GDM1 (cell line): ENCODE measurements around the gene B4GALT5.

Experiments used
- DNase-seq: peaks from one replicate; lab custom pipeline; 2025; lab: John Stamatoyannopoulos, UW

B4GALT5 gene

DNA sequence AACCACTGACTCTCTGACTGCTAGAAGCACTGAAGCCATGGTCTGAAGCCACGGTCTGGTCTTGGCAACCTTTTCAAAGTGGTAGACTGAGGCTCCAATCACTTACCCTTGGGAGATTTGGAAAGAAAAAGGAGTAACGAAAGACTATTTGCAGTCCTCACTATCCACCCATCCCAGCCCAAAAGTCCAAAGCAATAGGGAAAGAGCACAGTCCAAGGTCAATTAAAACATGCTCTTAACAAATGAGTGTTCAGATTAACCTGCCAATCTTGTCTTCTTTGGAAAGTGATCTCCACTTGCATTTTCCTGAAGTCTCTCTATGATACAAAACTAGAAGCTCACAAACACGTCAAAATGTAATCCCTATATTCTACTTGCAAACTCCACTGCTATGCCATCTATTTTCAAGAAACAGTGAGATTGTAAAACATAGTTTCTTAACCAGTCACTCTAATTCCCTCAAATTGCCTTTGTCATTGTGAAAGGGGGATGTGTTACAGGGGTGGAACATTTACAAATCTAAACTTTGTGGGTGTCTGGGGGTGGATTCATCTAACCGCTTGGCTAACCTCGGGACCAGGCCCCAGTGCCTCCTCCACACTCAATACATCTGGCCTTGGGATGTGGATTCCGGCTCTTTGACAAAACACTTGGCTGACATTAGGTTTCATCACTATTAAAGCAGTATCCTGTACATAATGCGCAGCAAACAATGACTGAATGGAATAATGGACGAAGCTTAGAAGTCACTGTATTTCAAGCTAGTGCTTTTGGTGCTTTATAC, 56.4 kb downstream of the B4GALT5 start:
- DNase-seq: no peak

DNA sequence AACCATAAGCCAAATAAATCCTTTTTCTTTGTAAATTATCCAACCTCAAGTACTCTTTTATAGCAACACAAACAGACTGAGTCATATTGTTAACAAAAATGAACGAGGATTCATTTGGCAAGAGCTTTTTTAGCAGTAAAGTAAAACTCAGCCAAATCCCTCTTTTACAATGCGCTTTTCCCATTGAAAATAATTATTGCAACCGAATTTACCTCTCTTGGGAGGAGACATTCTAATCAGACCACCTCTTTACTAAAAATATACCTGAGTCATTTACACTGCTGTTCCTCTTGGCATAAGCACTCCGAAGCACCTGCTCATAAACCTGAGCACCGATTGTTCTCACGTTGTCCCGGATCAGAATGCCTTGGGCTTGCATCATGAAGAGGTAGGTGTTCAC, 57.4 kb downstream of the B4GALT5 start:
- no peak for DNase-seq

GRCh38 chr20:49653925-49654434, 59.7 kb downstream of the B4GALT5 start:
- DNase-seq: no peak

DNA sequence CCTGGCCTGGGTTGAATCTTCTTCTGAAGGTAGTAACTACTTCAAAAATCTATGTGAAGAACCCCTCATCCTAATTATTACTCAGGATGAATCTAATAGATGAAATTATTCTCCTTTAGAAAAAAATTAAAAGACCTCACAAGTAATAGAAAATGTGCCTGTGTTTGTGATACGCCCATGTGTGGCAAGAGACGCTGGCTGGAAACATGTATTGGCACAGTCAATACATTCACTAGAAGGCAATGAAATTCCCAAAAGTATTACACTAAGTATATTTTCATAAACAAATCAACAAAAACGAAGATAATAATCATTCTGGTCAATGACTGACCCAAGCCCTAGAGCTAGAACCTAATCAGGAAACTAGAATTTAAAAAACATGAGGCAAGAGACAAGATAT, 64.0 kb downstream of the B4GALT5 start:
- DNase-seq: no peak

DNA sequence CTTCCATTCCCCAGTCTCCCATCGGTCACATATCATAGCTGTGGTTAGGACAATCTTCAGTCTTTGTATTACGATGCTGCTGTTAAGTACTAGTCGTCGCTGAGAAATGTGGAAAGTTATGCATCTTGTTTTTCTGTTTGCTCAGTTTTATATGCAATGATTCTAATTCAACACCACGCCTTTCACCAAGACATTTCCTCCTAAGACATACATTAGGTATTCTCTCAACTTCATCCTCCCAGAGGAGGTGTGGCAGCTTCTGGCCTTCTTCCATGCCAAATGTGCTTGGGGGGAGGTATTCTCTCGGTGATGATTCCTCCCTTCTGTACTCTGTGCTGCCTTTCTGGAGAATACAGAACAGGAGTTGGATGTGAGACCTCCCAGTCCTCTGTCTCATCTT, 66.1 kb downstream of the B4GALT5 start:
- no peak for DNase-seq

DNA sequence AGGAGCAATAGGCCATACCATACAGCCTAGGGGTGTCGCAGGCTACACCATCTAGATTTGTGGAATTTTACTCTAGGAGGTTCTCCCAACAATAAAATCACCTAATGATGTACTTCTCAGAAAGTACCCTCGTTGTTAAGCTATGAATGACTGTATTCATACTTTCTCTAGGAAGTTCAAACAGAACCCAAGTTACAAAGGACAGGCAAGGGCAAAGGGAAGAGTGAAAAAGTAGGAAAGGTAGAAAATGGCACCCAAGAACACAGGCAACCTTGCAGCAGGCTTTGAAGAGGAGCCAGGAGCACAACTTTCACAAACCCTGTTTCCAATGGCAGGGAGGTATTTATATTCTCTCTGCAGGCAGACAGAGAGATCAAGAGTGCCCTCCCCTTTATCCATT, 67.2 kb downstream of the B4GALT5 start:
- DNase-seq: no peak

- no peak for DNase-seq
Observed at GRCh38 chr20:49646126-49646525, 67.6 kb downstream of the B4GALT5 start.

DNA sequence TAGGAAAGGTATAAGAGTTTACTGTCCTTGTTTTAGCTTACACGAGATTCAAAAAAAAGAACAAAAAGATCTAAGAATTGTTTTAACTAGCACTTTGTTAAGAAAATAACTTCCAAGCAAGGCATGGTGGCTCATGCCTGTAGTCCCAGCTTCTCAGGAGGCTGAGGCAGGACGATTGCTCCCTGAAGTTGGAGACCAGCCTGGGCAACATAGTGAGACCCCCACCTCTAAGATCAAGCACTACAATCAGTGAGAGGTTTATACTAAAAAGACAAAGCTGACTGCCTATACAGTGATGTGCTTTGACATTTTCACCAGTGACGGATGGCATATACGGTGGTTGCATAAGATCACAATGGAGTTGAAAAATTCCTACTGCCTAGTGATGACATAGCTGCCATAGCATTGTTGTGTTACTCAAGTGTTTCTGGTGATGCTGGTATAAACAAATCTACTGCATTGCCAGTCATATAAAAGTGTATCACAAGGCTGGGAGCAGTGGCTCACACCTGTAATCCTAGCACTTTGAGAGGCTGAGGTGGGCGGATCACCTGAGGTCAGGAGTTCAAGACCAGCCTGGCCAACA, 68.6 kb downstream of the B4GALT5 start:
- DNase-seq: no peak

GRCh38 chr20:49642816-49643215, 70.9 kb downstream of the B4GALT5 start:
- no peak for DNase-seq

GRCh38 chr20:49641683-49642656, 71.7 kb downstream of the B4GALT5 start:
- DNase-seq: no peak

DNA sequence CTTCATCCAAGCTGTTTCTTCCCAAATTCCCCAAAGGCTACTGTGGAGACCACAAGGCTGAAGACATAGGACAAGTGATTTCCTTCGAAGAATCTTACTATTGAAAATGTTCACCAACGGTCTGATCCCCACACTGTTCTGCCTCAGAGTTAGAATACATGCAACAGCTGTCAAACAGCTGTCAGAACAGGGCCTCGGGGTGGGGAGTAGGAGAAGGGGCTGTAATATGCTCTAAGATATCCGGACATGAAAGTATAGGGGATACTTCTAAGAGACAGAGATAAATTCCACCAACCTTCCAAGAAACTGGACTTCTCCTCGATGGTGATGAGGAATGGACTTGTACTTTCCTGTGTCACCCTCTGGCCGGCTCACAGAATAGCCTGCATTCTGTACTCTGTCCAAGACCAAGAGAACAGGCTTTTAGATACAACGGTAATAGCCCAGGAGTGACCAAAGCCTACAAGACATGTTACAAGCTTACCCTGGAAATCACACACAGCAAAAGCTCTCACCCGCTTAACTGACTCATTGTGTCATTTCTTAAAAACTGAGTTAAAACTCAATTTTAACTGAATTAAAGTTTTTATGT, 76.5 kb downstream of the B4GALT5 start:
- no peak for DNase-seq

- no peak for DNase-seq
Observed at GRCh38 chr20:49636447-49636846, 77.2 kb downstream of the B4GALT5 start.

GRCh38 chr20:49635866-49636265, 77.8 kb downstream of the B4GALT5 start:
- no peak for DNase-seq

DNA sequence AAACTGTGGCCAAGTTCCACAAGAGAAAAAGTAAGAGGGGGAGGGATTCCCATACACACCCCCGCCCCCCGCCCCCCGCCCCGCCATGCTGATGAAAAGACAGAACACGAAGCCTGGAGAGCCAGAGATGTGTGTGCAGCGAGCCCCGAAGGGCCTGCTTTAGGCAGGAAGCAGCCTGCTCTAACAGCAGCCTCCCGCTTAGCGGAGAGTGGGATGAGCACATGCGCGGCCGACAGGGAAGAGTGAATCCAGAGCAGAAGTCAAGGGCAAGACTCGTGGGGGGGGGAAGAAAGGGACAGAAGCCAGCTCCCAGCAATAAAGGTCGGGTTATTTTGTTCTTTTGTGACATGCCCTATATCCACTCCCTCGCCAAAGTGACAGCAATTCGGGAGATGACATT, 78.5 kb downstream of the B4GALT5 start:
- DNase-seq: no peak

DNA sequence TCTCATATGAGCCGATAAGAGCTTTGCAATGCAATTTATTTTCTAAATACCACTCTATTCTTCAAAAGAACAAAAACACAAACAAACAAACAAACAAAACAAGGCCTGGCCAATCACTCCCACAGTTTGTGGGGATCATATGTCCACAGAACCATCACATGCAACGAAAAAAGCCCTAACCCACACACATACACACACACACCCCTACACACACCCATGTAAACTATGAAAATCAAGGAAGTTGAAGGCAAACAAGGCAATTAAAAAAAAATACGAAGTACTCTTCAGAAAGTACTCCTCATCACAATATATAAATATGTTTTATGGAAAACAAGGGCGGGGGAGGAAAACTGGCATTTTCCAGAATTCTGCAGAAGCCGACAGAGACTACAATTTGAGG, 79.6 kb downstream of the B4GALT5 start:
- DNase-seq: no peak

GRCh38 chr20:49633643-49634042, 80.0 kb downstream of the B4GALT5 start:
- no peak for DNase-seq

- no peak for DNase-seq
Observed at GRCh38 chr20:49633023-49633422, 80.7 kb downstream of the B4GALT5 start.

DNA sequence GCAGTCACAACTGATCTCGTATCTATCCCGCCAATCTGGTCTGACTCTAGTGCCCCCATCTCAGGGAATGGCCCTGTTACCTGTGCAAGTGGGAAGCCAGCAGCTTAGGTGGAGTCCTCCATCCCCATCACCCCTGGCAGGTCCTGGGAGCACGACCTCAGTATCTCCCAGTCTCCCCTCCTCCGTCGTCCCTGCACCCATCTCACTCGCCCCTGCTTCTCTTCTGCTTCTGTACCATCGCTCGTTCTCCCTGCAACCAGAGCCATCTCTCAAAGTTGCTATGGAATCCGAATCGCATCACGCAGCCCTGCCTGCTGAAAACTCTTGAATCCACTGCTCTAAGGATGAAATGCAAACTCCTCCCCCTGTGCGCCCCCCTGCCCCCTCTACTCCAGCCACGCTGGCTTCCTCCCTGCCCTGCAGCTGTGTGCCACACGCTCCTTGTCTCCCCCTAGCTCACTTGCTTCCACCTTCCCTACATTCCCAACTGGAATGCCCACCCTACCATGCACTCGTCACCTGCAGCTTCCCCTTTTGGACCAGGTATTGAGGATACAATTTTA, 81.7 kb downstream of the B4GALT5 start:
- no peak for DNase-seq

GRCh38 chr20:49631061-49631716, 82.5 kb downstream of the B4GALT5 start:
- no peak for DNase-seq

DNA sequence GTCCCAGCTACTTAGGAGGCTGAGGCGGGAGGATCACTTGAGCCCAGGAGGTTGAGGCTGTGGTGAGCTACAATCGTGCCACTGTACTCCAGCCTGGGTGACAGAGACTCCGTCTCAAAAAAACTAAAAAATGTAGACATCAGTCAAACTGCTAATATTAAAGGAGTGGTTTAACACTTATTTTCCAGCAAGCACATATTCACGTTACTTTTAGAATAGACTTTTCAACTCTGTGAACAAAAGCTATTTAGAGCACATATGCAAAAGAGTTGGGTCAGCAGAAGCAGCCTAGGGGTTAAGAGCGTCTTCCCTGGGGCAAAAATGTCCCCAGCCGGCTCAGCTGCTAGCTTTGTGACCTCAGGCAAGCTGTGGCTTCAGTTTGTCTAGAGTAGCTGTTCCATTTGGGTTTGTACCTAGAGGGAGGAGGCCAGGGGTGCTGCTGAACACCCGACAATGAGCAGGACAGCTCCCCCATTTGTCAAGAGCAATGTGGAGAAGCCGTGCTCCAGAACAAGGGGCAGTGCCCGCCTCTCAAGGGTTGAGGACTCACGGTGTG, 83.2 kb downstream of the B4GALT5 start:
- DNase-seq: no peak

GRCh38 chr20:49629606-49630005, 84.1 kb downstream of the B4GALT5 start:
- DNase-seq: no peak
